Common myeloid progenitor, CD34-positive (primary cell): Measurements from ENCODE around the gene BRIX1.
A peak's percentile ranks its signal among the peaks of the same experiment; 100 is the strongest.

Experiments
- CTCF ChIA-PET: fragments of 350-600 bp; sonication (Branson Sonifier 250); formaldehyde crosslinking; loops from one replicate; lab custom pipeline; 2021; ENCODE audit warnings: antibody characterized with exemption; lab: Charles Lee
- POLR2A ChIA-PET: fragments of 350-600 bp; sonication (Branson Sonifier 250); formaldehyde crosslinking; loops from one replicate; lab custom pipeline; 2021; ENCODE audit warnings: antibody characterized with exemption; lab: Charles Lee
- DNase-seq, 3 donors: peaks; one replicate each; pipeline versions ENCODE4 v3.0.0 to v3.0.0-alpha.2; 2013
- H3K27ac ChIP-seq, 2 experiments: 1 replicate in 1 of 2; 2 replicates in 1 of 2; pipeline ENCODE4 v1.7.0; 2013; ENCODE audit warnings: inconsistent platforms in 2 of 2, low read length in 2 of 2, mild to moderate bottlenecking in 2 of 2, low read depth in 1 of 2, moderate library complexity in 1 of 2; ENCODE audit not compliant: severe bottlenecking in 2 of 2, insufficient read depth in 1 of 2, poor library complexity in 1 of 2
- H3K27me3 ChIP-seq, 5 experiments: replicated peaks in 2 of 5; 1 replicate in 3 of 5; 2 replicates in 2 of 5; pipeline versions ENCODE4 v1.6.1 to v1.7.0; 2013; ENCODE audit warnings: low read length in 4 of 5, mild to moderate bottlenecking in 2 of 5, moderate library complexity in 2 of 5, inconsistent platforms in 1 of 5; ENCODE audit not compliant: insufficient read depth in 5 of 5, control insufficient read depth in 4 of 5
- H3K36me3 ChIP-seq, 4 experiments: 1 replicate in 2 of 4; 2 replicates in 2 of 4; pipeline versions ENCODE4 v1.6.1 to v1.7.0; 2013; ENCODE audit warnings: low read length in 3 of 4, control low read depth in 1 of 4, mild to moderate bottlenecking in 1 of 4; ENCODE audit not compliant: control insufficient read depth in 4 of 4, insufficient read depth in 4 of 4
- H3K4me1 ChIP-seq, 4 experiments: 1 replicate in 3 of 4; 2 replicates in 1 of 4; pipeline versions ENCODE4 v1.6.1 to v1.7.1; 2013; ENCODE audit warnings: low read length in 3 of 4, mild to moderate bottlenecking in 3 of 4, control low read depth in 1 of 4, inconsistent platforms in 1 of 4, moderate library complexity in 1 of 4; ENCODE audit not compliant: control insufficient read depth in 4 of 4, insufficient read depth in 4 of 4; ENCODE audit errors: control extremely low read depth in 1 of 4
- H3K4me3 ChIP-seq, 7 experiments: 1 replicate in 4 of 7; 2 replicates in 3 of 7; pipeline versions ENCODE4 v1.5.1 to v1.7.0; 2013; ENCODE audit warnings: mild to moderate bottlenecking in 7 of 7, low read length in 6 of 7, moderate library complexity in 6 of 7, inconsistent platforms in 2 of 7, low read depth in 2 of 7, control low read depth in 1 of 7; ENCODE audit not compliant: insufficient read depth in 4 of 7, control insufficient read depth in 1 of 7; ENCODE audit errors: extremely low read depth in 1 of 7
- H3K9me3 ChIP-seq, 5 experiments: 1 replicate in 4 of 5; 2 replicates in 1 of 5; pipeline versions ENCODE4 v1.6.1 to v1.7.1; 2013; ENCODE audit warnings: low read length in 4 of 5, mild to moderate bottlenecking in 2 of 5, inconsistent platforms in 1 of 5, low read depth in 1 of 5, moderate library complexity in 1 of 5; ENCODE audit not compliant: control insufficient read depth in 4 of 5, insufficient read depth in 2 of 5; ENCODE audit errors: control extremely low read depth in 1 of 5
- WGBS: methylation state at CpG from one replicate; pipeline ENCODE4 v1.1.5; 2013; ENCODE audit not compliant: insufficient coverage; 5-methylcytosine and 5-hydroxymethylcytosine counted together

BRIX1 gene

GRCh38 chr5:34929134-34929719 lies 13.7 kb downstream of the BRIX1 start, which contains the start of gene DNAJC21:
TSS of gene DNAJC21 (plus strand) at chr5:34929559. CDS start at chr5:34929820, 261 bp downstream.
- H3K9me3 ChIP-seq: no peaks in the 10 kb centered on the region
- CTCF ChIA-PET: interaction anchor here (0.6 to 2.4 kb wide), 5 partner anchors 8 to 453 kb away, joined by 3 to 8 read pairs (median 4); partner anchors contain the start of gene RAD1
- peak; percentile 97 to 99 (median 98) for DNase-seq
- H3K36me3 ChIP-seq: peaks cover 2 to 36% (median 18%) of the 10 kb centered on the region in 4 experiments
- H3K4me1 ChIP-seq: peaks cover 8 to 25% (median 16%) of the 10 kb centered on the region in 4 experiments
- H3K27me3 ChIP-seq: no peaks in the 10 kb centered on the region
- WGBS: under 1% methylated on average over 33 of the region's 63 CpGs
- peak within 1 kb of the TSS; percentile 81 to 90 for H3K27ac ChIP-seq
- H3K4me3 ChIP-seq: peak within 1 kb of the TSS; percentile 83 to 99 (median 97)
- POLR2A ChIA-PET: interaction anchor here (1.0 to 2.1 kb wide), 2 partner anchors 14 to 90 kb away, joined by 5 to 27 read pairs; partner anchors contain the start of genes BRIX1, RAD1 and TTC23L

- Histone ChIP-seq H3K27ac (peak overlapping the region; percentile 81 to 90), H3K9me3 (no peaks in the 10 kb centered on the region), H3K27me3 (no peaks in the 10 kb centered on the region), H3K36me3 (peaks cover 2 to 37% (median 19%) of the 10 kb centered on the region in 4 experiments), H3K4me1 (peaks cover 8 to 25% (median 16%) of the 10 kb centered on the region in 4 experiments), H3K4me3 (peak overlapping the region; percentile 67 to 99 (median 97))
- peak; percentile 85 to 95 (median 94) for DNase-seq
- ChIA-PET CTCF (interaction anchor here (0.6 to 2.4 kb wide), 5 partner anchors 9 to 454 kb away, joined by 3 to 8 read pairs (median 4); partner anchors contain the start of gene RAD1), POLR2A (interaction anchor here (1.0 to 2.1 kb wide), 2 partner anchors 14 to 90 kb away, joined by 5 to 27 read pairs; partner anchors contain the start of genes BRIX1, RAD1 and TTC23L)
- 0% methylated on average over 65 of the region's 70 CpGs for WGBS
Observed at GRCh38 chr5:34929720-34930461, 14.4 kb downstream of the BRIX1 start.

GRCh38 chr5:34930462-34930844 lies 14.9 kb downstream of the BRIX1 start:
- Histone ChIP-seq H3K36me3 (peaks cover 0 to 37% (median 17%) of the 10 kb centered on the region in 4 experiments), H3K4me3 (peak overlapping the region; percentile 67 to 99 (median 97)), H3K27me3 (no peaks in the 10 kb centered on the region), H3K4me1 (peaks cover 8 to 25% (median 16%) of the 10 kb centered on the region in 4 experiments), H3K9me3 (no peaks in the 10 kb centered on the region), H3K27ac (peak overlapping the region; percentile 81 to 90)
- CTCF ChIA-PET: interaction anchor here (1.8 kb wide), 2 partner anchors 9 to 444 kb away, joined by 3 to 4 read pairs; no protein-coding TSS in a partner anchor
- WGBS: 0% methylated on average over 2 of the region's 3 CpGs
- DNase-seq: peak in 2 of 3 donors; percentile 23 to 38
- POLR2A ChIA-PET: interaction anchor here (0.6 to 2.1 kb wide), 2 partner anchors 15 kb away, joined by 5 to 27 read pairs; partner anchors contain the start of genes BRIX1 and RAD1

- DNase-seq: no peak
- Histone ChIP-seq H3K4me1 (peaks cover 8 to 25% (median 16%) of the 10 kb centered on the region in 4 experiments), H3K27ac (peak overlapping the region in 1 of 2 experiments; percentile 90), H3K4me3 (peak overlapping the region in 6 of 7 experiments; percentile 67 to 99 (median 97)), H3K36me3 (peaks cover 0 to 33% (median 16%) of the 10 kb centered on the region in 4 experiments), H3K9me3 (no peaks in the 10 kb centered on the region), H3K27me3 (no peaks in the 10 kb centered on the region)
- ChIA-PET POLR2A (interaction anchor here (0.6 kb wide), 1 partner anchor 14 kb away, joined by 5 read pairs; no protein-coding TSS in a partner anchor), CTCF (interaction anchor here (1.8 kb wide), 2 partner anchors 10 to 445 kb away, joined by 3 to 4 read pairs; no protein-coding TSS in a partner anchor)
- WGBS: 89% methylated on average over 3 of the region's 4 CpGs
Observed at GRCh38 chr5:34930870-34931269, 15.4 kb downstream of the BRIX1 start.

GRCh38 chr5:34932947-34933346 lies 17.4 kb downstream of the BRIX1 start:
- Histone ChIP-seq H3K9me3 (no peaks in the 10 kb centered on the region), H3K4me3 (no peak overlapping the region), H3K36me3 (peaks cover 7 to 33% (median 22%) of the 10 kb centered on the region in 4 experiments), H3K27me3 (no peaks in the 10 kb centered on the region), H3K27ac (no peak overlapping the region), H3K4me1 (peaks cover 8 to 25% (median 16%) of the 10 kb centered on the region in 4 experiments)
- WGBS: no CpG with 5 or more reads among the region's 2 CpGs
- POLR2A ChIA-PET: no interaction called here
- DNase-seq: no peak
- CTCF ChIA-PET: no interaction called here

- Histone ChIP-seq H3K9me3 (no peaks in the 10 kb centered on the region), H3K27me3 (no peaks in the 10 kb centered on the region), H3K27ac (no peak overlapping the region), H3K4me3 (no peak overlapping the region), H3K36me3 (peaks cover 25 to 69% (median 49%) of the 10 kb centered on the region in 4 experiments), H3K4me1 (no peaks in the 10 kb centered on the region)
- ChIA-PET CTCF (no interaction called here), POLR2A (no interaction called here)
- WGBS: 95% methylated on average over 3 of the region's 3 CpGs
- DNase-seq: no peak
Observed at GRCh38 chr5:34941936-34942335, 26.4 kb downstream of the BRIX1 start.
